HEK293T (cell line): ENCODE data around the gene SC5D.

Experiments used
- BHLHE40 ChIP-seq: fragments of 450-650 bp; IDR thresholded peaks from 2 replicates; pipeline ENCODE4 v1.6.1; 2016; ENCODE audit warnings: mild to moderate bottlenecking, moderate library complexity, borderline replicate concordance
- FOXA1 ChIP-seq: fragments of 450-650 bp; IDR thresholded peaks from 2 replicates; pipeline ENCODE4 v1.6.1; 2016; ENCODE audit warnings: mild to moderate bottlenecking
- FOXK2 ChIP-seq: fragments of 450-650 bp; IDR thresholded peaks from 2 replicates; pipeline ENCODE4 v1.6.1; 2016; ENCODE audit warnings: mild to moderate bottlenecking
- HDGF ChIP-seq: fragments of 450-650 bp; IDR thresholded peaks from 2 replicates; pipeline ENCODE4 v1.6.1; 2017; ENCODE audit warnings: antibody characterized with exemption, borderline replicate concordance
- NFRKB ChIP-seq: fragments of 450-650 bp; IDR thresholded peaks from 2 replicates; pipeline ENCODE4 v1.6.1; 2016; ENCODE audit warnings: mild to moderate bottlenecking, moderate library complexity
- PKNOX1 ChIP-seq: fragments of 450-650 bp; IDR thresholded peaks from 2 replicates; pipeline ENCODE4 v1.6.1; 2016
- SP1 ChIP-seq: fragments of 450-650 bp; IDR thresholded peaks from 2 replicates; pipeline ENCODE4 v1.6.1; 2017
- SUZ12 ChIP-seq: fragments of 450-650 bp; IDR thresholded peaks from 2 replicates; pipeline ENCODE4 v1.6.1; 2016; ENCODE audit warnings: mild to moderate bottlenecking
- TARDBP ChIP-seq: fragments of 450-650 bp; IDR thresholded peaks from 2 replicates; pipeline ENCODE4 v1.6.1; 2016

DNA sequence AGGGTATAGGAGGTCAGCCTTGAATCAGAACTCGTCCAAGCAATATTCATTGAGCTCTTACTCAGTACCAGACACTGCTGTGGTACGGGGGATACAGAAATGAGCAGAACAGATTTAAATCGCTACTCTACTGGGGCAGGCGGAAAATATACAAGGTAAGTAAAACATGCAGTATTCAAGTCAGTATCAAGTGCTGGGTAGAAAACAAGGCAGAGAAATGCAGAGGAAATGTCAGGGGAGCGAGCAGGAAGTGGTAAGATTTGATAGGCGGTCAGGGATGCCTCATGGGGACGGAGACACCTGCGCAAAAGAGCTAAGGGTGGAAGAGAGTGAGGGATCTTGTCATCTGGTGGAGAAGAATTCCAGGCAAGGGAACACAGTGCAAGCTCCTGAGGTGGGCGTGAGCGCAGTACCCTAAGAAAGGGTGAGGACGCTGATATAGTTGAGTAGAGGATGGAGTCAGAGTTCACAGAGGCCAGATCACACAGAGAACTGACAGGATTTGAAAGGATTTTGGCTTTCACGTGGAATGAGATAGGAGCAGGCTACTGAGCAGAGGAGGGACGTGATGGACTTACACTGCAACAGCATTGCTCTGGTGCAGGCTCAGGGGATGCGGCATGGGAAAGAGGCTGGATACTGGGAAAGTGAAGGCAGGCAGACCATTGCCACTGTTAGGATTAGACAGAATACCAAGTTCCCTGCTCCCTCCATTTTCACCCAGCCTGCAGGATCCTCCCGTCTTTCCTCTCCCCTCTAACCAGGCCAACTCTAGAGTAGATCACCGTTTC is 35.8 kb downstream of the SC5D start:
- TF ChIP-seq FOXK2 (no peak), FOXA1 (no peak), NFRKB (no peak), BHLHE40 (no peak), SP1 (no peak), TARDBP (no peak), HDGF (no peak), PKNOX1 (no peak), SUZ12 (no peak)
